22Rv1 (cell line): ENCODE results near the gene CORO2B.
"Not testable (repeated sequence)": the region's sequence is repeated elsewhere in the genome, so short reads cannot be mapped to it uniquely, and the experiment has no call there.

ENCODE experiments used
- H3K27ac ChIP-seq: fragments of 450-650 bp; 2 replicates; pipeline ENCODE4 v1.5.1; 2017
- CTCF ChIP-seq: fragments of 450-650 bp; IDR thresholded peaks from 2 replicates; pipeline ENCODE4 v1.5.1; 2017; ENCODE audit warnings: mild to moderate bottlenecking
- ZFX ChIP-seq: fragments of 450-650 bp; IDR thresholded peaks from 2 replicates; pipeline ENCODE4 v1.6.1; 2017; ENCODE audit warnings: antibody characterized with exemption, borderline replicate concordance

The CORO2B gene

GRCh38 chr15:68679961-68680371 is 101.2 kb downstream of the CORO2B start:
- no peak for TF ChIP-seq ZFX
- TF ChIP-seq CTCF, result no peak
- no peak overlapping the region for H3K27ac ChIP-seq

DNA sequence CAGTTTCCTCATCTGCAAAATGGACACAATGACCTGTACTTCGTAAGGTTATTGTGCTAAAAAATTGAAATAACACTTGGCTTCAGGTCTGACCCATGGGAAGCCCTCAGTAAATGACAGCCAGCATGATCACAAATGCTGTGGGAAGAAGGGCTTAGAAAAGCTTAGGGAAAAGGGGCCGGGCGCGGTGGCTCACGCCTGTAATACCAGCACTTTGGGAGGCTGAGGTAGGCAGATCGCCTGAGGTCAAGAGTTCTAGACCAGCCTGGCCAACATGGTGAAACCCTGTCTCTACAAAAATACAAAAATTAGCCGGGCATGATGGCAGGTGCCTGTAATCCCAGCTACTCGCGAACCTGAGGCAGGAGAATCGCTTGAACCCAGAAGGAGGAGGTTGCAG is 102.0 kb downstream of the CORO2B start:
- H3K27ac ChIP-seq, result not testable (repeated sequence)

DNA sequence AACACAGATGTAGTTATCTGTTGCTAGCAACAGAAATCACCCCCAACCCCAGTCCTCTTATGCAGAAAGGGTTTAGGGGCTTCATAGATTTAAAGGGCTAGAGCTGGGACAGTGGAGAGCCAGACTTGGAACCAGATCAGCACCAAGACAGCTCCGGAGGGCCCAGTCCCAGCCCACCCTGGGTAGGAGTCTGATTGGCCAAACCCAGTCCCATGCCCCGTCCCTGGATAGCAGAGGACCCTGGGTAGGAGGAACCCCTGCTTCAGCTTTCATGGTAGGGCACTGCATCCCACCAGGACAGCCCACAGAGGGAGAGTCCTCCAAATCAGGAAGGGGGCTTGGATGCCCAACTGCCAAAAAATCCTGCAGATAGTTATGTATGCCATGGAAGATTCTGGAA is 103.0 kb downstream of the CORO2B start:
- no peak for TF ChIP-seq ZFX
- no peak for TF ChIP-seq CTCF
- no peak overlapping the region for H3K27ac ChIP-seq

DNA sequence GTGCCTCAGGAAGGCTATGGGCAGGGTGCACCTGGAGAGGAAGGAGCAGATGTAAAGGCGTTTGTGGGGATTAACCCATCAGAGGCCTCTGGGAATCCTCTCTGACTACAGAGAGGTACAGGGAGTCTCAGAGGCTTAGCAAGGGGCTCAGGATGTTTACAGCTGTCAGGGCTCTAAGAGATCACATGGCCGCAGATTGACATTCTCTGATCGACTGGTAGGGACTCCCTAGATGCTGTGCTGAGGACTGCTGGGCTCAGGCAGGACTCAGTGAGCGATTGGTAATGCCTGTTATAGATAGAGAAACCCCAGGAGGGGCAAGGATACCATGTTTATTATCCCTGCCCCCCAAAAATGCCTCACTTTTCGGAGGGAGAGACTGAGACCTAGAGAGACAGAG is 103.5 kb downstream of the CORO2B start:
- TF ChIP-seq ZFX (no peak), CTCF (no peak)
- no peak overlapping the region for H3K27ac ChIP-seq

- no peak overlapping the region for H3K27ac ChIP-seq
- TF ChIP-seq ZFX, result no peak
- no peak for TF ChIP-seq CTCF
Measured at GRCh38 chr15:68683026-68683425, 104.2 kb downstream of the CORO2B start.

DNA sequence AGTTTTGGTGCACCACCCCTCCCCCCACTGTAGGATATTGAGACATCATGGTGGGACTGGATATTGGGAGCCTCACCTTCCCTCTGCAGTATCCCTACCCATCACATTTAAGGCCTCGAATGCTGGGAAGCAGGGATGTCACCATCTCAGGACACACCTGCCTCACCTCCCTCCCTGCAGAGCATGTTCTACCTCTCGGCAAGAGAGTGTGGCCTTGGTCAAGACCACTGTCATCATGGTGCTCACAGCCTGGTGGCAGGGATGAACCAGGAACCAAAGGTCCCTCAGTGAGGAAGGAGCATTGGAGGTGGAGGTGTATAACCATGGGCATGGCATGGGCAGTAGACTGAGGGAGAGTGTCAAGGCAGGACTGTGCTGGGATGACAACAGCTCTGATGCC is 104.8 kb downstream of the CORO2B start:
- H3K27ac ChIP-seq, result no peak overlapping the region
- no peak for TF ChIP-seq CTCF
- TF ChIP-seq ZFX, result no peak

DNA sequence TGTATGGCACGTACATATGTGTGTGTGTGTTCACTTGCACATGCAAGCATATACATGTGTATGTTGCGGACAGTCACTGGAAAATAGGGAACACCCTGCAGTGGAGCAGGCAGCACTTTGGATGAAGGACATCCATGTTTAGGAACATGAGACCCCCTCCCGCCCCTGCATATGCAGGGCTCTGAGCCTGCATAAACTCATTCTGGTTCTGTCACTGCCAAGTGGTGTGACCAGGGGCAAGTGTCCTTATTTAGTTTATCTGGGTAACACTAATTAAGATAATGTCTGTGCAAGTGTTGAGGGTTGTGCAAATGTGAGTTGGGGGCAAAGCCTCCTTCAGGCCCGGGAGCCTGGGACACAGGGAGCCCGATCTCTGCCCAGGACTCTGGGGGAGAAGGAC is 105.7 kb downstream of the CORO2B start:
- TF ChIP-seq ZFX (no peak), CTCF (no peak)
- no peak overlapping the region for H3K27ac ChIP-seq

DNA sequence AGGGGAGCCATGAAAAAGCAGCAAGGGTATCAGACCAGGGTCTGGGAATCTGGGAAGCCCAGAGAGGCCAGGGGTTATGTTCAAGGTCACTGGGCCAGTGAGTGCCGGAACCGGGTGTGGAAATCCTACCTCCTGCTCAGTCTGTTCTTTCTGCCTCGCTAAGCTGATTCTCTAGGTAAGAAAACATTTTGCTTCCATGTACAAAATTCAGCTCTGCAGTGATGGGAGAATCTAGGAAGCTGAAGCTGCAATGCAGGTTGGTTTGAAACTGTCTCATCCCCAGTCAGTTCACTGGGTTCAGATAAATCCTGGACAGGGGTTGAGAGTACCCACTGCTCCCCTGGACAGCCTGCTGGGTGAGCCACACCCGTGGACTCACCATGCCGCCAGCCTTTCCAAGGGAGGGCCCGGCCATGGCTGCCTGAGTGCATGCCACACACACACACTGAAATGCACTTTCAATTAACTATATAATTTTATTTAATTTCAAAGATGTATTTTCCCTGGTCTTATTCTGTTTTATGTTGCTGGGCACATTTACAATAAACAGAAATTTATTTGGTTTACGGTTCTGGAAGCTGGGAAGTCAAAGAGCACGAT is 108.4 kb downstream of the CORO2B start:
- TF ChIP-seq CTCF, result no peak
- no peak for TF ChIP-seq ZFX
- no peak overlapping the region for H3K27ac ChIP-seq
